ENCODE data around the gene VCL. TPM values are rescaled to one million over a fixed set of nuclear protein-coding genes. Genes with fewer than 3 reads are reported as not detected.
A peak's percentile ranks its signal among the peaks of the same experiment; 100 is the strongest.

Gene VCL
- total RNA-seq, 2 experiments from 2014 or later = 20.7 to 22.7 TPM

- CTCF ChIA-PET = interaction anchor here (0.6 to 1.8 kb wide), 5 partner anchors 16 to 1085 kb away, joined by 3 to 8 read pairs (median 4); no protein-coding TSS in a partner anchor
- H3K27me3 Mint-ChIP-seq = no peaks in the 10 kb centered on the region
- DNase-seq = peak; percentile 100
- peaks cover 45% of the 10 kb centered on the region for H3K4me1 Mint-ChIP-seq
- intact Hi-C loops (cut with DNase I, micrococcal nuclease) = loop anchor here (1.0 to 10.0 kb wide), 16 partner anchors 25 to 1083 kb away; partner anchors contain the start of genes SAMD8 (in 2 of the 2), KAT6B (in 1 of the 2), NDST2 (in 1 of the 2) and SEC24C (in 1 of the 2)
- H3K4me3 Mint-ChIP-seq = no peak within 1 kb of the TSS
- peak within 1 kb of the TSS; percentile 85 for H3K27ac Mint-ChIP-seq
- POLR2A ChIA-PET = interaction anchor here (0.5 to 3.8 kb wide), 6 partner anchors 18 to 969 kb away, joined by 3 to 19 read pairs (median 4); no protein-coding TSS in a partner anchor
- H3K36me3 Mint-ChIP-seq (ENCODE audit: low read depth) = peaks cover 14% of the 10 kb centered on the region
- peak; percentile 97 for ATAC-seq
- H3K9me3 Mint-ChIP-seq (ENCODE audit: low read depth) = no peaks in the 10 kb centered on the region
Measured at GRCh38 chr10:74150990-74151878, 153.3 kb downstream of the VCL start, which contains the start of gene ADK. Gene ADK, plus strand, starts transcription at chr10:74151221. Its CDS starts 58 bp downstream, at chr10:74151279.

DNA sequence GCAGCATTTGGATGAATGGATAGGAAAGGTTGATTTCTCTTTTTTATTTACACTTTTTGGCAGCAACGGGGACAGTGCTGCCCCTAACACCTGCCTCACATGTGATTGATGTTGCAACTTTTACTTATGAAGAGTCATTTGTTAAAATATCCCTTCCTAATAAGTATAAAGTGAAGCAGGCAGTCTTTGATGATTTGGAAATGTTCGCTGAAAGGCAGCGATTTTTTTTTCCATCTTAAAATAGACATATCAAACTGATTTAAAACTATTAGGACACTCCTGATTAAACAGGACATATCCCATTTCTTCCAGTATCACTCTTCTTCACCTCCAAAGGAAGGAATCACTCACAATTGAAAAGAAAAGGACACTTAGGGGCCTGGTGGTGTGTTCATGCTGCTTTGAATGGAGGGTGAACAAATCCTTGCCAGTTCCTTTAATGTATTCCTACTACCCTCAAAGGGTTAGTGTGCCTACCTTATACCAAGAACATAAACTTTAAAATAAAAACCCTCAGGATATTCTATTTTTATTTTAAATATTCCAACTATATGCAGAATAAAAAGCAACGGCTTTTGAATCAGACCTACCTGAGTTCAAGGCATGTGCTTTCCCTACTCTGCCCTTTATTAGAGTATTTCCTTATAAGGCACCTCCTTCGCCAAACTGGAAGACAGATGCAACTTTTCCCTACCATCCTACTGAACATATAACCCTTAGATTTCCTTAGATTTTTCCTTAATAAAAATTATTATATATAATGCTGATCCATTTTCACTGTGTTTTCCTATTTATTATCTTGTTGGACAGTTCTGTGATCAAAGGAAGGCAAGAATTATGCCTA lies 154.2 kb downstream of the VCL start:
- no peaks in the 10 kb centered on the region for H3K27me3 Mint-ChIP-seq
- H3K4me3 Mint-ChIP-seq = no peak overlapping the region
- ChIA-PET POLR2A (interaction anchor here (0.5 to 0.6 kb wide), 2 partner anchors 273 to 968 kb away, joined by 3 to 6 read pairs; no protein-coding TSS in a partner anchor), CTCF (interaction anchor here (0.8 to 1.8 kb wide), 2 partner anchors 24 to 1085 kb away, joined by 3 to 8 read pairs; no protein-coding TSS in a partner anchor)
- H3K9me3 Mint-ChIP-seq (ENCODE audit: low read depth) = no peaks in the 10 kb centered on the region
- intact Hi-C loops (cut with DNase I, micrococcal nuclease) = loop anchor here (1.0 to 10.0 kb wide), 12 partner anchors 24 to 1082 kb away; partner anchors contain the start of genes KAT6B (in 1 of the 2), NDST2 (in 1 of the 2), SAMD8 (in 1 of the 2) and SEC24C (in 1 of the 2)
- no peak for DNase-seq
- ATAC-seq = no peak
- peaks cover 13% of the 10 kb centered on the region for H3K36me3 Mint-ChIP-seq (ENCODE audit: low read depth)
- peak overlapping the region; percentile 85 for H3K27ac Mint-ChIP-seq
- peaks cover 40% of the 10 kb centered on the region for H3K4me1 Mint-ChIP-seq

GRCh38 chr10:74153123-74153522 lies 155.2 kb downstream of the VCL start:
- no peaks in the 10 kb centered on the region for H3K27me3 Mint-ChIP-seq

DNA sequence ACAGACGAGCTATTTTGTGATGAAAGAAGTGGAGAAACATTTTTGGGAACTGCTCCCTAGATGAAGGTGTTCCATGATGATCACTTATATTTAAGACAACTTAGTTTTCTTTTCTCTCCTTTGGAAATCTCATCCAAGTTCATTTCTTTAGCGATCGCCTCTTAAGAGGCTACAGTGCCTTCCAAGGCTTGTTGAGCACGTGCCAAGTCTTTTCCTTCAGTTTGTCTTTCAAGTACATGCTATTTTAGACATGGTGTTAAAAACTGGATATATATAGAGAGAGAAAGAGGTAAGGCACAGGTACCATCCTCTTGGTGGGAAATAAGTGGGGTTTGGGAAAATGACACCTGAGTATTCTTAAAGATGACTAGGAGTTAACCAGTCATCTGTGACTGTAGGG lies 155.8 kb downstream of the VCL start:
- Mint-ChIP-seq H3K27me3 (no peaks in the 10 kb centered on the region), H3K36me3 (ENCODE audit: low read depth) (peaks cover 9% of the 10 kb centered on the region), H3K4me1 (peaks cover 25% of the 10 kb centered on the region), H3K27ac (no peak overlapping the region), H3K4me3 (no peak overlapping the region), H3K9me3 (ENCODE audit: low read depth) (no peaks in the 10 kb centered on the region)
- no peak for ATAC-seq
- intact Hi-C loops (cut with DNase I, micrococcal nuclease) = loop anchor here in 1 of 2 experiments (5.0 to 10.0 kb wide), 3 partner anchors 431 to 1079 kb away; partner anchors contain the start of gene SAMD8
- DNase-seq = no peak
- CTCF ChIA-PET = no interaction called here
- POLR2A ChIA-PET = no interaction called here

More at GRCh38 chr10:74153123-74153522, 155.2 kb downstream of the VCL start:
- Mint-ChIP-seq H3K36me3 (ENCODE audit: low read depth) (peaks cover 10% of the 10 kb centered on the region), H3K27ac (no peak overlapping the region), H3K4me1 (peaks cover 31% of the 10 kb centered on the region), H3K9me3 (ENCODE audit: low read depth) (no peaks in the 10 kb centered on the region), H3K4me3 (peak overlapping the region; percentile 3)
- ATAC-seq (no peak), DNase-seq (no peak)
- intact Hi-C loops (cut with DNase I, micrococcal nuclease) = loop anchor here in 1 of 2 experiments (5.0 to 10.0 kb wide), 3 partner anchors 432 to 1079 kb away; partner anchors contain the start of gene SAMD8
- POLR2A ChIA-PET = no interaction called here
- CTCF ChIA-PET = no interaction called here

GRCh38 chr10:74156919-74157289 lies 159.0 kb downstream of the VCL start:
- ATAC-seq (no peak), DNase-seq (no peak)
- Mint-ChIP-seq H3K4me1 (peaks cover 23% of the 10 kb centered on the region), H3K4me3 (no peak overlapping the region), H3K9me3 (ENCODE audit: low read depth) (no peaks in the 10 kb centered on the region), H3K36me3 (ENCODE audit: low read depth) (peaks cover 20% of the 10 kb centered on the region), H3K27ac (no peak overlapping the region), H3K27me3 (no peaks in the 10 kb centered on the region)
- POLR2A ChIA-PET = interaction anchor here (0.6 to 1.3 kb wide), 2 partner anchors 11 to 21 kb away, joined by 3 to 4 read pairs; no protein-coding TSS in a partner anchor
- intact Hi-C loops (cut with DNase I, micrococcal nuclease) = loop anchor here in 1 of 2 experiments (10.0 kb wide), 1 partner anchor 428 kb away; no protein-coding TSS in a partner anchor
- CTCF ChIA-PET = no interaction called here

GRCh38 chr10:74160013-74160412 lies 162.1 kb downstream of the VCL start:
- no peak for ATAC-seq
- no peaks in the 10 kb centered on the region for H3K27me3 Mint-ChIP-seq
- H3K36me3 Mint-ChIP-seq (ENCODE audit: low read depth) = peaks cover 16% of the 10 kb centered on the region
- DNase-seq = no peak
- intact Hi-C loops (cut with DNase I, micrococcal nuclease) = no loop called here
- H3K4me3 Mint-ChIP-seq = no peak overlapping the region
- CTCF ChIA-PET = no interaction called here
- H3K27ac Mint-ChIP-seq = no peak overlapping the region
- POLR2A ChIA-PET = no interaction called here
- H3K4me1 Mint-ChIP-seq = peaks cover 11% of the 10 kb centered on the region
- H3K9me3 Mint-ChIP-seq (ENCODE audit: low read depth) = no peaks in the 10 kb centered on the region

- POLR2A ChIA-PET = no interaction called here
Measured at GRCh38 chr10:74163319-74164068, 165.6 kb downstream of the VCL start.

DNA sequence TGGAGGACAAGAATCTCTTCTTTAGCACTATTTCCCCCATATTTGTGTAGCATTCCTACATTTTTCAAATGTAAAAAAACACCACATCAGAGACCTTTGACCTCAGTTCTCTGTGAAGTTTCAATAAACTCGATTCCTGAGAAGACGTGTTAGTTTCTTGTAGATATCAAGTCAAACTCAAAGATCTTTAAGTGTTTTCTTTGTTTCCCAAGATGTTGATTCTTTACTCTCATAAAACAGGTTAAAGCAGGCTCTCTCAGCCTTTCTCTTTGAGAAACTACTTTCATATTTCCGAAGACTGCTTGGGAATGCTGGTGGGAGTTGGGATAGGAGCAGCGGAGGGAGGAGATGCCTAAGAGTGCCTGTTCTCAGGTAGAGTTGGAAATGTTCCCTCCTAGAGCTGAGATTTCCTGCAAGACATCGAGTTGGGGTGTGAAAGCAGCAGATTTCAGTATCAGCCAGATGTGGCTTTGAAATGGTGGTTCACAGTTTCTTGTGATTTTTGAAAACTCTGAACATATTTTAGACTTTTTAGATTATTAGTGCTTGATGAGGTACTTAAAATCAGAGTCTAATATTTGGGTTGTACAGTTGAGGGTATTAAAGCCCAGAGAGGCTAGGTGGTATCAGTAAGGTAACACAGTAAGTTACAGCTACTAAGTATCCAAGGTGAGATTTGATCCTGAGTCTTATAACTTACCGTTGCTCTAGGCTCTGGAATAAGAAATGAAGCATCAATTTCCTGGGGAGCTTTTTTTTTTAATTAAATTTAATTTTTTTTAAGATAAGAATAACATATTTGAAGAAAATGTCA lies 167.0 kb downstream of the VCL start:
- peaks cover 23% of the 10 kb centered on the region for H3K4me1 Mint-ChIP-seq
- intact Hi-C loops (cut with DNase I, micrococcal nuclease) = no loop called here
- ATAC-seq (no peak), DNase-seq (no peak)
- H3K4me3 Mint-ChIP-seq = no peak overlapping the region
- ChIA-PET CTCF (no interaction called here), POLR2A (no interaction called here)
- no peak overlapping the region for H3K27ac Mint-ChIP-seq
- H3K27me3 Mint-ChIP-seq = no peaks in the 10 kb centered on the region
- peaks cover 11% of the 10 kb centered on the region for H3K36me3 Mint-ChIP-seq (ENCODE audit: low read depth)
- H3K9me3 Mint-ChIP-seq (ENCODE audit: low read depth) = no peaks in the 10 kb centered on the region

More at GRCh38 chr10:74163319-74164068, 165.6 kb downstream of the VCL start:
- CTCF ChIA-PET = no interaction called here
- no peak overlapping the region for H3K27ac Mint-ChIP-seq
- ATAC-seq = no peak
- H3K4me3 Mint-ChIP-seq = no peak overlapping the region
- H3K9me3 Mint-ChIP-seq (ENCODE audit: low read depth) = no peaks in the 10 kb centered on the region
- H3K36me3 Mint-ChIP-seq (ENCODE audit: low read depth) = peaks cover 14% of the 10 kb centered on the region
- intact Hi-C loops (cut with DNase I, micrococcal nuclease) = no loop called here
- no peaks in the 10 kb centered on the region for H3K27me3 Mint-ChIP-seq
- peaks cover 17% of the 10 kb centered on the region for H3K4me1 Mint-ChIP-seq
- no peak for DNase-seq

- H3K27me3 Mint-ChIP-seq = no peaks in the 10 kb centered on the region
- no peak overlapping the region for H3K4me3 Mint-ChIP-seq
- ATAC-seq (no peak), DNase-seq (no peak)
- no peaks in the 10 kb centered on the region for H3K9me3 Mint-ChIP-seq (ENCODE audit: low read depth)
- H3K4me1 Mint-ChIP-seq = peaks cover 23% of the 10 kb centered on the region
- H3K36me3 Mint-ChIP-seq (ENCODE audit: low read depth) = peaks cover 8% of the 10 kb centered on the region
- ChIA-PET CTCF (interaction anchor here (1.4 kb wide), 1 partner anchor 17 kb away, joined by 4 read pairs; no protein-coding TSS in a partner anchor), POLR2A (no interaction called here)
- intact Hi-C loops (cut with DNase I, micrococcal nuclease) = no loop called here
- no peak overlapping the region for H3K27ac Mint-ChIP-seq
Measured at GRCh38 chr10:74165530-74165901, 167.6 kb downstream of the VCL start.

DNA sequence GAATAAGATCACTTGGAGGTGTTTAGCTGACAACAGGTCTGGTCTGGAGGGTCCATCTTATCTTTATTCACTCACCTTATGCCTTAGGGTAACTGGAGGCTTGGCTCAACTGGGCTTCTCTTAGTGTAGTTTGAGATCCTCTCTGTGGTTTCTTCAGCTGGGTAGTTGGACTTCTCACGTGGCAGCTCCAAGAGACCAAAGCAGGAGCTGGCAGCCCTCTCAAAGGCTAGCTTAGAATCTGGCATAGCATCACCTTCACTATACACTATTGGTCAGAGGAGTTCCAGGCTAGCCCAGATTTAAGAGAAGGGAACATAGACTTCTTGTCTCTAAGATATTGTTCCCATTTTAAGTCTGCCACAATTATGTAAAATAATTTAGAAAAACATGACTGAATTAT lies 169.5 kb downstream of the VCL start:
- Mint-ChIP-seq H3K4me1 (peaks cover 23% of the 10 kb centered on the region), H3K27ac (no peak overlapping the region), H3K36me3 (ENCODE audit: low read depth) (no peaks in the 10 kb centered on the region), H3K4me3 (no peak overlapping the region), H3K27me3 (no peaks in the 10 kb centered on the region), H3K9me3 (ENCODE audit: low read depth) (no peaks in the 10 kb centered on the region)
- CTCF ChIA-PET = interaction anchor here (0.8 to 1.4 kb wide), 3 partner anchors 17 to 34 kb away, joined by 3 to 4 read pairs (median 3); partner anchors contain the start of genes ADK and AP3M1
- intact Hi-C loops (cut with DNase I, micrococcal nuclease) = no loop called here
- ATAC-seq = no peak
- POLR2A ChIA-PET = interaction anchor here (0.6 kb wide), 1 partner anchor 1067 kb away, joined by 4 read pairs; no protein-coding TSS in a partner anchor
- DNase-seq = no peak

Measured in activated CD4-positive, alpha-beta T cell treated with anti-CD3 and anti-CD28 coated beads for 36 hours (primary cell).